Measurements from ENCODE around the gene HMGXB4. TPM values are rescaled to one million over a fixed set of nuclear protein-coding genes. Genes with fewer than 3 reads are reported as not detected.

Gene HMGXB4
- total and polyA plus RNA-seq, 2 of the 4 experiments (the other 2 are of a cell fraction): 11.8 to 18.5 TPM

DNA sequence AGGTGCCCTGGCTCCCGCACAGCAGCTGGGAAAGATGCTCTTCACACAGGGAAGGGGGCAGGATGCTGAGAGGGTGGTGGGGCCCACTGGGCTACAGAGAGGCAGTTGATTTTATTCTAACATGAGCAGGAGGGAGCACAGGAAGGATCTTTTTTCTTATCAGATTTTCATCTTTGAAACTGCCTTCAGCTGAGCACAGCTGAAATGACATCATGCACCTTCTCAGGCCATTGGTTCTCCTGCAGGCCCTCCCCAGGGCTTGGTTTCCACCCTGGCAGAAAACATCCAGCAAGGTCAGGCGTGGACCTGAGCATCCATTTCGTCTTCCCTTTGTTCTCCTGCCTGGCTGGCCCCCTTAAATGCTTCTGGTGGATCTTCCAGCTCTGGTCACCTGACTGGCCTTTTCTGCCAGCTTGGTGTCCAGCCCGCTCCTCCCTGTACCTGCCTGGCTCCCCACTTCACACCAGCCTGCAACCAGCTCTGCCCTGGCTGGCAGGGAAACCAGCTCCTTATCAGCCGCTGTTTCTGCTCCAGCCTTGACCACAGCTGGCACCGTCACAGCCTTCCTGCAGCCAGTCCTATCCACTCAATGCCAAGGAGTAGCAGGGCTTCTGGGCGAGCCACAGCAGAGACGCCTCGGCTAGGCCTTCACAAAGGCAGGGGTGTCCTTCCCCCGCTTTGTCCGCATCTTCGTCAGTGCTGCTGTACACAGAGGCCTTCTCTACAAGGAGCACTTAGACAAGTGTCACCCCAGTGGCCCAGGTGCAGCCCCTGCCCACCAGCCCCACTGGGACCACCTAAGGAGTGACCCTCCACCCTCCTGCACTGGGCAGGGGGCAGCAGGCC lies 78.9 kb downstream of the HMGXB4 start (continued):
- TF ChIP-seq NFE2L2 (IDR thresholded peaks at IDR 0.05; ENCODE audit: low read depth, low read length): no peak

DNA sequence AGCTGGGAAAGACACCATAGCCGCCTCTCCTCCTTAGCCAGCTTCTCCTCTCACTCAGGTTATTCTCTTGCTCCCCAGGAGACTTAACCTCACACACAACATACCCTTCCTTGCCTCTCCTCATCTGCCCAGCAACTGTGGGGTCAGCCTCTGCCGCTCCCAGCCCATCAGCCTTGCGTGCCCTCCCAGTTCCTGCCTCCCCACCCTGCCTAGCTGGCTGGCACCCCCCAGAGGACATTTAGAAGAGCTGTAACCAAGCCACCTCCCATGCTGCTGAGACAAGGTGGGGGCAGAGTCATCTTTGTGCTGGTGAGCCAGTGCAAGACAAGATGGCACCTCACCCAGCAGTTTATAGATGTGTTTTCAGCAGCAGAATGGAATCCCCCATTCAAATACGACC lies 80.6 kb downstream of the HMGXB4 start:
- H3K4me3 ChIP-seq (ENCODE audit: insufficient read depth, low read depth, low read length): no peak overlapping the region
- no peak overlapping the region for H2BK5ac ChIP-seq (ENCODE audit: low read depth, low read length, poor library complexity, severe bottlenecking)
- peaks cover 81% of the 10 kb centered on the region for H3K36me3 ChIP-seq (ENCODE audit: control insufficient read depth, insufficient read depth, low read length)
- H3K56ac ChIP-seq (ENCODE audit: extremely low read depth, insufficient read depth, low read length): no peak overlapping the region
- no TSS peak for BruUV-seq (replicated peaks)
- CTCF ChIA-PET: no interaction called here
- no peaks in the 10 kb centered on the region for H3K27me3 ChIP-seq (ENCODE audit: control insufficient read depth, insufficient read depth, low read length)
- no peak for DNase-seq
- H4K91ac ChIP-seq (ENCODE audit: insufficient read depth, low read depth, low read length): no peak overlapping the region
- no peaks in the 10 kb centered on the region; a peak in 1 of 4 replicates for H3K79me1 ChIP-seq (ENCODE audit: low read depth in 1 of 2, low read length in 2 of 2)
- H3K9ac ChIP-seq (ENCODE audit: low read depth, low read length): no peak overlapping the region
- H4K5ac ChIP-seq (ENCODE audit: low read depth, low read length): no peak overlapping the region
- H3K14ac ChIP-seq (replicated peaks; ENCODE audit: low read depth, low read length): no peak overlapping the region
- no peak overlapping the region for H2AK5ac ChIP-seq (ENCODE audit: low read depth, low read length)
- H3K27ac ChIP-seq (ENCODE audit: insufficient read depth, low read length): no peak overlapping the region
- H2AFZ ChIP-seq (replicated peaks; ENCODE audit: low read length, poor library complexity): no peak overlapping the region
- no peak overlapping the region for H3K4ac ChIP-seq (ENCODE audit: low read depth, low read length)
- no peaks in the 10 kb centered on the region for H3K9me1 ChIP-seq (ENCODE audit: insufficient read depth, low read length)
- dilution Hi-C loops (cut with HindIII; ENCODE audit: low sequenced_read_pairs, unreplicated experiment): no loop called here
- intact Hi-C loops (cut with micrococcal nuclease): no loop called here
- no peak overlapping the region for H2BK15ac ChIP-seq (ENCODE audit: low read depth, low read length)
- no peaks in the 10 kb centered on the region for H3K9me3 ChIP-seq (ENCODE audit: control insufficient read depth, insufficient read depth, low read length)
- H4K8ac ChIP-seq (ENCODE audit: low read depth in 2 of 2, low read length in 2 of 2): no peak overlapping the region
- no peak overlapping the region for H2AK9ac ChIP-seq (replicated peaks; ENCODE audit: low read depth, low read length, poor library complexity)
- no peaks in the 10 kb centered on the region for H4K20me1 ChIP-seq (ENCODE audit: insufficient read depth, low read length)
- POLR2A ChIA-PET (ENCODE audit: unreplicated experiment): no interaction called here
- no peak overlapping the region for H3K4me2 ChIP-seq (ENCODE audit: low read depth, low read length)
- H2BK120ac ChIP-seq (ENCODE audit: low read depth, low read length): no peak overlapping the region
- WGBS, 2 experiments (ENCODE audit: extremely low coverage in 2 of 2, insufficient read length in 1 of 2): 63% methylated on average over 1 of the region's 4 CpGs; no CpG with 5 or more reads in 1 of the 2 experiments
- H3K4me1 ChIP-seq (ENCODE audit: control insufficient read depth, insufficient read depth, low read length): no peaks in the 10 kb centered on the region
- H3K18ac ChIP-seq (ENCODE audit: low read depth, low read length): no peak overlapping the region
- in situ Hi-C loops (cut with MboI; ENCODE audit: low sequenced_read_pairs): no loop called here
- H3K23ac ChIP-seq (ENCODE audit: low read depth, low read length): no peak overlapping the region
- no peak for ATAC-seq (ENCODE audit: low read depth)
- H2BK20ac ChIP-seq (ENCODE audit: low read depth, low read length): no peak overlapping the region
- TF ChIP-seq NFE2L2 (IDR thresholded peaks at IDR 0.05; ENCODE audit: low read depth, low read length): no peak
- no peak for TF ChIP-seq MXI1 (IDR thresholded peaks at IDR 0.05; ENCODE audit: borderline replicate concordance, low read depth, low read length)
- TF ChIP-seq, protein P1, sequence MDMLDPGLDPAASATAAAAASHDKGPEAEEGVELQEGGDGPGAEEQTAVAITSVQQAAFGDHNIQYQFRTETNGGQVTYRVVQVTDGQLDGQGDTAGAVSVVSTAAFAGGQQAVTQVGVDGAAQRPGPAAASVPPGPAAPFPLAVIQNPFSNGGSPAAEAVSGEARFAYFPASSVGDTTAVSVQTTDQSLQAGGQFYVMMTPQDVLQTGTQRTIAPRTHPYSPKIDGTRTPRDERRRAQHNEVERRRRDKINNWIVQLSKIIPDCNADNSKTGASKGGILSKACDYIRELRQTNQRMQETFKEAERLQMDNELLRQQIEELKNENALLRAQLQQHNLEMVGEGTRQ (IDR thresholded peaks at IDR 0.05; ENCODE audit: low read depth, low read length): no peak
- no peak for TF ChIP-seq RAD21 (IDR thresholded peaks at IDR 0.05; ENCODE audit: low read length)
- no peak for TF ChIP-seq RFX5 (IDR thresholded peaks at IDR 0.05; ENCODE audit: low read depth, low read length)
- TF ChIP-seq, protein P2, sequence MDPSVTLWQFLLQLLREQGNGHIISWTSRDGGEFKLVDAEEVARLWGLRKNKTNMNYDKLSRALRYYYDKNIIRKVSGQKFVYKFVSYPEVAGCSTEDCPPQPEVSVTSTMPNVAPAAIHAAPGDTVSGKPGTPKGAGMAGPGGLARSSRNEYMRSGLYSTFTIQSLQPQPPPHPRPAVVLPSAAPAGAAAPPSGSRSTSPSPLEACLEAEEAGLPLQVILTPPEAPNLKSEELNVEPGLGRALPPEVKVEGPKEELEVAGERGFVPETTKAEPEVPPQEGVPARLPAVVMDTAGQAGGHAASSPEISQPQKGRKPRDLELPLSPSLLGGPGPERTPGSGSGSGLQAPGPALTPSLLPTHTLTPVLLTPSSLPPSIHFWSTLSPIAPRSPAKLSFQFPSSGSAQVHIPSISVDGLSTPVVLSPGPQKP (IDR thresholded peaks at IDR 0.05; ENCODE audit: borderline replicate concordance, low read depth, low read length): no peak
- no peak for TF ChIP-seq MAZ (IDR thresholded peaks at IDR 0.05; ENCODE audit: borderline replicate concordance, low read depth, low read length)
- no peak for TF ChIP-seq CEBPB (IDR thresholded peaks at IDR 0.05; ENCODE audit: low read depth, low read length)
- TF ChIP-seq CHD1 (IDR thresholded peaks at IDR 0.05; ENCODE audit: low read depth, low read length): no peak
- TF ChIP-seq RCOR1 (IDR thresholded peaks at IDR 0.05; ENCODE audit: insufficient replicate concordance, low read length): no peak
- TF ChIP-seq FOS (IDR thresholded peaks at IDR 0.05; ENCODE audit: low read depth, low read length): no peak
- TF ChIP-seq BHLHE40 (IDR thresholded peaks at IDR 0.05; ENCODE audit: low read depth, low read length): no peak
- no peak for TF ChIP-seq SMC3 (IDR thresholded peaks at IDR 0.05; ENCODE audit: low read depth, low read length)
- TF ChIP-seq POLR2A (IDR thresholded peaks at IDR 0.05; ENCODE audit: low read depth, low read length): no peak
- no peak for TF ChIP-seq MAFK (IDR thresholded peaks at IDR 0.05; ENCODE audit: low read depth, low read length)

Measured in IMR-90 (cell line).